Natural killer cell (primary cell): ENCODE results near the gene CD302. TPM values are rescaled to one million over a fixed set of nuclear protein-coding genes. Genes with fewer than 3 reads are reported as not detected.
A peak's percentile ranks its signal among the peaks of the same experiment; 100 is the strongest.
"Not testable (repeated sequence)": the region's sequence is repeated elsewhere in the genome, so short reads cannot be mapped to it uniquely, and the experiment has no call there.

Experiments
- ATAC-seq, 3 donors: fragments of 150-1000 bp in 2 of 3; fragments of 200-7000 bp in 1 of 3; cut with Tn5 transposase; 1 replicate in 1 of 3; 2 replicates in 2 of 3; pipeline ENCODE4 v1.10.0; 2021; ENCODE audit warnings: mild to moderate bottlenecking in 2 of 3, moderate library complexity in 2 of 3
- DNase-seq, 2 donors: peaks; one replicate each; pipeline versions ENCODE4 v3.0.0 to v3.0.0-alpha.2; 2013 to 2021; ENCODE audit warnings: mixed read lengths in 1 of 2
- H3K27ac ChIP-seq: one replicate; pipeline ENCODE4 v1.5.1; 2013; ENCODE audit warnings: mild to moderate bottlenecking, low read length
- H3K27me3 ChIP-seq: one replicate; pipeline ENCODE4 v1.6.1; 2013; ENCODE audit warnings: low read length; ENCODE audit not compliant: control insufficient read depth, insufficient read depth
- H3K36me3 ChIP-seq: one replicate; pipeline ENCODE4 v1.6.1; 2013; ENCODE audit warnings: low read length; ENCODE audit not compliant: control insufficient read depth, insufficient read depth
- H3K4me1 ChIP-seq: one replicate; pipeline ENCODE4 v1.6.1; 2013; ENCODE audit warnings: low read length; ENCODE audit not compliant: control insufficient read depth, insufficient read depth
- H3K4me3 ChIP-seq: one replicate; pipeline ENCODE4 v1.5.1; 2013; ENCODE audit warnings: low read length
- H3K9me3 ChIP-seq: one replicate; pipeline ENCODE4 v1.6.1; 2013; ENCODE audit warnings: low read length; ENCODE audit not compliant: control insufficient read depth, insufficient read depth
- H3K27ac Mint-ChIP-seq, 2 donors: one replicate each; pipeline ENCODE4 v1.8.0; 2022; ENCODE audit warnings: mild to moderate bottlenecking in 2 of 2, mixed read lengths in 2 of 2, moderate library complexity in 1 of 2
- H3K27me3 Mint-ChIP-seq, 2 donors: one replicate each; pipeline ENCODE4 v1.8.0; 2022; ENCODE audit warnings: low read depth in 2 of 2, mixed read lengths in 2 of 2
- H3K36me3 Mint-ChIP-seq: one replicate; pipeline ENCODE4 v1.8.0; 2022; ENCODE audit warnings: mixed read lengths
- H3K4me1 Mint-ChIP-seq, 2 donors: one replicate each; pipeline ENCODE4 v1.8.0; 2022; ENCODE audit warnings: mixed read lengths in 2 of 2
- H3K4me3 Mint-ChIP-seq: one replicate; pipeline ENCODE4 v1.8.0; 2022; ENCODE audit warnings: mild to moderate bottlenecking, moderate library complexity, mixed read lengths
- H3K9me3 Mint-ChIP-seq, 2 donors: one replicate each; pipeline ENCODE4 v1.8.0; 2022; ENCODE audit warnings: mixed read lengths in 2 of 2
- WGBS: methylation state at CpG from one replicate; pipeline ENCODE4 v1.1.7; 2013; ENCODE audit warnings: missing lambda C conversion rate; ENCODE audit not compliant: insufficient coverage; 5-methylcytosine and 5-hydroxymethylcytosine counted together
- intact Hi-C: fragments of 100-400 bp; cut with micrococcal nuclease; formaldehyde crosslinking; loops from one replicate; pipeline ENCODE4 v1.14.2; 2022
- total RNA-seq, 4 donors: library from RNA; stranded (reverse); fragments of 120-200 nt in 1 of 4; gene quantifications; one replicate each; pipeline versions ENCODE4 v1.2.3 to v1.2.4, GENCODE V29; 2013 to 2022
- TF ChIP-seq, protein P1 (sequence below): fragments of 200-600 bp; IDR thresholded peaks from one replicate; pipeline ENCODE4 v1.8.0; 2022; ENCODE audit warnings: antibody characterized with exemption

Gene CD302
- total RNA-seq, 3 donors from 2014 or later (not counting 1 experiment from before 2014, with no cell fraction given): 2.0 to 5.2 (median 5.1) TPM

DNA sequence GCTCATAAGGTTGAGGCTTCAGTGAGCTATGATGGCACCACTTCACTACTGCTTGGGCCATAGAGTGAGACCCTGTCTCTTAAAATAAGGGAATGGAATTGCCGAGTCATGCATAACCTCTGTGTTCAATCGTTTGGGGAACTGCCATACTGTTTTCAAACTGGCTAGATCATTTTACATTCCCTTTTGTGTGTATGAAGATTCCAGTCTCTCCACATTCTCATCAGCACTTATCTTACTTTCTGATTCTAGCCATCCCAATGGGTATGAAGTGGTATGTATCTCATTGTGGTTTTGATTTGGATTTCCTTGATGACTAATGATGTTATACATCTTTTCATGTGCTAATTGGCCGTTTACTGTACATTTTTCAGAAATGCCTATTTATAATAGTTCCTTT, 62.0 kb downstream of the CD302 start:
- H3K4me3 Mint-ChIP-seq: no peak overlapping the region
- Histone ChIP-seq H3K27ac (no peak overlapping the region), H3K4me1 (no peaks in the 10 kb centered on the region), H3K27me3 (no peaks in the 10 kb centered on the region), H3K9me3 (no peaks in the 10 kb centered on the region), H3K36me3 (peaks cover 38% of the 10 kb centered on the region), H3K4me3 (no peak overlapping the region)
- peak overlapping the region; percentile 49 to 71 for H3K27ac Mint-ChIP-seq
- H3K27me3 Mint-ChIP-seq: no peaks in the 10 kb centered on the region
- intact Hi-C loops: no loop called here
- H3K36me3 Mint-ChIP-seq: no peaks in the 10 kb centered on the region
- ATAC-seq: no peak
- WGBS: 100% methylated on average over 1 of the region's 3 CpGs
- no peaks in the 10 kb centered on the region for H3K9me3 Mint-ChIP-seq
- H3K4me1 Mint-ChIP-seq: peaks cover 36 to 41% of the 10 kb centered on the region in 2 donors
- TF ChIP-seq, protein P1, sequence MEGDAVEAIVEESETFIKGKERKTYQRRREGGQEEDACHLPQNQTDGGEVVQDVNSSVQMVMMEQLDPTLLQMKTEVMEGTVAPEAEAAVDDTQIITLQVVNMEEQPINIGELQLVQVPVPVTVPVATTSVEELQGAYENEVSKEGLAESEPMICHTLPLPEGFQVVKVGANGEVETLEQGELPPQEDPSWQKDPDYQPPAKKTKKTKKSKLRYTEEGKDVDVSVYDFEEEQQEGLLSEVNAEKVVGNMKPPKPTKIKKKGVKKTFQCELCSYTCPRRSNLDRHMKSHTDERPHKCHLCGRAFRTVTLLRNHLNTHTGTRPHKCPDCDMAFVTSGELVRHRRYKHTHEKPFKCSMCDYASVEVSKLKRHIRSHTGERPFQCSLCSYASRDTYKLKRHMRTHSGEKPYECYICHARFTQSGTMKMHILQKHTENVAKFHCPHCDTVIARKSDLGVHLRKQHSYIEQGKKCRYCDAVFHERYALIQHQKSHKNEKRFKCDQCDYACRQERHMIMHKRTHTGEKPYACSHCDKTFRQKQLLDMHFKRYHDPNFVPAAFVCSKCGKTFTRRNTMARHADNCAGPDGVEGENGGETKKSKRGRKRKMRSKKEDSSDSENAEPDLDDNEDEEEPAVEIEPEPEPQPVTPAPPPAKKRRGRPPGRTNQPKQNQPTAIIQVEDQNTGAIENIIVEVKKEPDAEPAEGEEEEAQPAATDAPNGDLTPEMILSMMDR: no peak
- no peak for DNase-seq

DNA sequence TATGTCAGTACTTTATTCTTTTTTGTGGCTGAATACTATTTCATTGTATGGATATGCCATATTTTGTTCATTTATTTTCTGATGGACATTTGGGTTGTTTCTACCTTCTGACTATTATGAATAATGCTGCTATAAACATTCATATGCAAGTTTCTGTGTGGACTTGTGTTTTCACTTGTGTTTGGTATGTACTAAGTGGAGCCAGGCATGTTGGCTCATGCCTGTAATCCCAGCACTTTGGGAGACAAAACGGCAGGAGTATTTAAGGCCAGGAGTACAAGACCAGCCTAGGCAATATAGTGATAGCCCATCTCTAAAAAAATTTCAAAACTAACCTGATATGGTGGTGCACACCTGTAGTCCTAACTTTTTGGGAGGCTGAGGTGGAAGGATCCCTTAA, 62.4 kb downstream of the CD302 start:
- H3K4me1 Mint-ChIP-seq: peaks cover 36 to 44% of the 10 kb centered on the region in 2 donors
- H3K4me1 ChIP-seq: no peaks in the 10 kb centered on the region
- WGBS: 100% methylated on average over 1 of the region's 1 CpG
- no peak for ATAC-seq
- no peaks in the 10 kb centered on the region for H3K27me3 ChIP-seq
- H3K4me3 ChIP-seq: no peak overlapping the region
- TF ChIP-seq, protein P1: no peak
- H3K9me3 ChIP-seq: no peaks in the 10 kb centered on the region
- H3K36me3 ChIP-seq: peaks cover 42% of the 10 kb centered on the region
- intact Hi-C loops: no loop called here
- no peak for DNase-seq
- H3K27ac Mint-ChIP-seq: peak overlapping the region; percentile 15 to 52
- H3K36me3 Mint-ChIP-seq: no peaks in the 10 kb centered on the region
- H3K27ac ChIP-seq: no peak overlapping the region
- no peaks in the 10 kb centered on the region for H3K9me3 Mint-ChIP-seq
- no peaks in the 10 kb centered on the region for H3K27me3 Mint-ChIP-seq
- H3K4me3 Mint-ChIP-seq: no peak overlapping the region

GRCh38 chr2:159728629-159729028, 69.4 kb downstream of the CD302 start:
- peaks cover 52 to 59% of the 10 kb centered on the region in 2 donors for H3K4me1 Mint-ChIP-seq
- no peak overlapping the region for H3K4me3 ChIP-seq
- no peak for ATAC-seq
- TF ChIP-seq, protein P1: no peak
- peaks cover 7% of the 10 kb centered on the region for H3K4me1 ChIP-seq
- peaks cover 19% of the 10 kb centered on the region for H3K36me3 ChIP-seq
- no peak for DNase-seq
- H3K9me3 Mint-ChIP-seq: peaks cover 0 to 3% of the 10 kb centered on the region in 2 donors
- H3K4me3 Mint-ChIP-seq: no peak overlapping the region
- 76% methylated on average over 3 of the region's 3 CpGs for WGBS
- no peaks in the 10 kb centered on the region for H3K27me3 ChIP-seq
- no peaks in the 10 kb centered on the region for H3K36me3 Mint-ChIP-seq
- no peaks in the 10 kb centered on the region for H3K27me3 Mint-ChIP-seq
- H3K9me3 ChIP-seq: no peaks in the 10 kb centered on the region
- intact Hi-C loops: no loop called here
- peak overlapping the region; percentile 64 to 65 for H3K27ac Mint-ChIP-seq
- no peak overlapping the region for H3K27ac ChIP-seq

GRCh38 chr2:159725713-159726112, 72.3 kb downstream of the CD302 start:
- Histone ChIP-seq H3K4me1 (peaks cover 16% of the 10 kb centered on the region), H3K27ac (no peak overlapping the region), H3K36me3 (peaks cover 12% of the 10 kb centered on the region), H3K9me3 (no peaks in the 10 kb centered on the region), H3K27me3 (no peaks in the 10 kb centered on the region), H3K4me3 (no peak overlapping the region)
- peaks cover 81 to 84% of the 10 kb centered on the region in 2 donors for H3K4me1 Mint-ChIP-seq
- no peaks in the 10 kb centered on the region for H3K36me3 Mint-ChIP-seq
- intact Hi-C loops: no loop called here
- H3K9me3 Mint-ChIP-seq: peaks cover 0 to 3% of the 10 kb centered on the region in 2 donors
- peak overlapping the region; percentile 56 to 65 for H3K27ac Mint-ChIP-seq
- WGBS: no CpG with 5 or more reads among the region's 3 CpGs
- peak overlapping the region; percentile 25 for H3K4me3 Mint-ChIP-seq
- TF ChIP-seq, protein P1: no peak
- ATAC-seq (no peak), DNase-seq (no peak)
- no peaks in the 10 kb centered on the region for H3K27me3 Mint-ChIP-seq

GRCh38 chr2:159724795-159725572, 73.0 kb downstream of the CD302 start:
- H3K9me3 Mint-ChIP-seq, H3K27ac ChIP-seq, H3K27me3 ChIP-seq, DNase-seq, intact Hi-C loops, H3K36me3 Mint-ChIP-seq, ATAC-seq, H3K36me3 ChIP-seq, H3K27me3 Mint-ChIP-seq, H3K4me3 ChIP-seq, H3K9me3 ChIP-seq: not testable (repeated sequence)
- H3K27ac Mint-ChIP-seq: peak overlapping the region; percentile 56 to 65
- WGBS: 93% methylated on average over 4 of the region's 6 CpGs
- peaks cover 82 to 84% of the 10 kb centered on the region in 2 donors for H3K4me1 Mint-ChIP-seq
- peak overlapping the region; percentile 25 for H3K4me3 Mint-ChIP-seq
- H3K4me1 ChIP-seq: peaks cover 19% of the 10 kb centered on the region
